ENCODE data around the gene ST6GALNAC2.
A peak's percentile ranks its signal among the peaks of the same experiment; 100 is the strongest.

ST6GALNAC2 gene

DNA sequence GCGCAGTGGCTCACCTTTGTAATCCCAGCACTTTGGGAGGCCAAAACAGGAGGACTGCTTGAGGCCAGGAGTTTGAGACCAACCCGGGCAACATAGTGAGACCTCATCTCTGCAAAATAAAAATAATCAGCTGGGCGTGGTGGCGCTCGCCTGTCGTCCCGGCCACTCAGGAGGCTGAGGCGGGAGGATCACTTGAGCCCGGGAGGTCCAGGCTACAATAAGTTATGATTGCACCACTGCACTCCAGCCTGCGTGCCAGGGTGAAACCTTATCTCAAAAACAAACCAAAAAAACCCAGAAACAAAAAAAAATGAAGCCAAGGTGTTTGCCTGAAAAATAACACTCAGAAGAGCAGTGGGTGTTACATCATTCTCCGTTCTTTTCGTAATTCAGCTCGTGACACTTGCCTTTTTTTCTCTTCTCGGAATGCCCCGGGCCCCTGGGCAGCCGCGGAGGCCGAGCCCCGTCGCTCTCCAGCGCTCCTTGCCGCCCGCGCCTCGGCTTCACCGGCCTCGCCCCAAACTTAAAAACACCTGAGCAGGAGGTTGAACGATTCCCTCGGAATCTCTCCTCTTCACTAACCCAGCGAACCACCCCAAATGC is 28.8 kb downstream of the ST6GALNAC2 start:
- no peak for TF ChIP-seq CTCF (IDR thresholded peaks at IDR 0.05; ENCODE audit: low read depth, low read length)

GRCh38 chr17:76554131-76554530 is 31.5 kb downstream of the ST6GALNAC2 start:
- H3K4me3 ChIP-seq (ENCODE audit: low read depth, low read length) = no peak overlapping the region
- TF ChIP-seq CTCF (IDR thresholded peaks at IDR 0.05; ENCODE audit: low read depth, low read length) = no peak

More for the DNA sequence above, 28.8 kb downstream of the ST6GALNAC2 start:
- peak overlapping the region; percentile 94 for H3K4me3 ChIP-seq (ENCODE audit: low read depth, low read length)

DNA sequence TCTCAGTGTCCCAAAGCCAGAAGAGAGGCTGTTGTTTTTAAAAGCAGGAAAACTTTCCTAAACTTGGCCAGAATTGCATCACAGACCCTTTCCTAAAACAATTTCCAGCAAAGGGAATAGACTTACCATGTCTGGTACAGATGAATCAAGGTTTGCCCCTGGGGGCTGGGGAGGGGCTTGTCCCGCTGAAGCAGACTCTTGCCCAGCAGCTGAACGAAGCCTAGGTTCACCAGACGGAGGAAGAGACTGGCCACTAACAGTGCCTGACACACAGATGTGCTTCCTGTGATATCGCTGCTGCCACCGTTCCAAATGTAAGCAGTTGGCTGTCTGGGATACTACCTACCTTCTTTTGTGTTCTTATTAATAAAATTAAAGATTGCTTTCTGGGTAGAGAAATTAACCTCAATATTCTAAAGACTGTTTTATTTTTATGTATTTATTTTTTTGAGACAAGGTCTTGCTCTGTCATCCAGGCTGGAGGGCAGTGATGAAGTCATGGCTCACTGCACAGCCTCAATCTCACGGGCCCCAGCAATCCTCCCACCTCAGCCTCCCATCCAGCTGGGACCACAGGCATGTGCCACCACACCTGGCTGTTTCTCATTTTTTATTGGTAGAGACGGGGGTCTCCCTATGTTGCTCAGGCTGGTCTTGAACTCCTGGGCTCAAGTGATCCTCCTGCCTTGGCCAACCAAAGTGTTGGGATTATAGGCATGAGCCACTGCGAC is 32.3 kb downstream of the ST6GALNAC2 start:
- no peak for TF ChIP-seq CTCF (IDR thresholded peaks at IDR 0.05; ENCODE audit: low read depth, low read length)
- no peak overlapping the region for H3K4me3 ChIP-seq (ENCODE audit: low read depth, low read length)

- no peak overlapping the region for H3K4me3 ChIP-seq (ENCODE audit: low read depth, low read length)
- TF ChIP-seq CTCF (IDR thresholded peaks at IDR 0.05; ENCODE audit: low read depth, low read length) = no peak
Measured at GRCh38 chr17:76551685-76552084, 34.0 kb downstream of the ST6GALNAC2 start.

DNA sequence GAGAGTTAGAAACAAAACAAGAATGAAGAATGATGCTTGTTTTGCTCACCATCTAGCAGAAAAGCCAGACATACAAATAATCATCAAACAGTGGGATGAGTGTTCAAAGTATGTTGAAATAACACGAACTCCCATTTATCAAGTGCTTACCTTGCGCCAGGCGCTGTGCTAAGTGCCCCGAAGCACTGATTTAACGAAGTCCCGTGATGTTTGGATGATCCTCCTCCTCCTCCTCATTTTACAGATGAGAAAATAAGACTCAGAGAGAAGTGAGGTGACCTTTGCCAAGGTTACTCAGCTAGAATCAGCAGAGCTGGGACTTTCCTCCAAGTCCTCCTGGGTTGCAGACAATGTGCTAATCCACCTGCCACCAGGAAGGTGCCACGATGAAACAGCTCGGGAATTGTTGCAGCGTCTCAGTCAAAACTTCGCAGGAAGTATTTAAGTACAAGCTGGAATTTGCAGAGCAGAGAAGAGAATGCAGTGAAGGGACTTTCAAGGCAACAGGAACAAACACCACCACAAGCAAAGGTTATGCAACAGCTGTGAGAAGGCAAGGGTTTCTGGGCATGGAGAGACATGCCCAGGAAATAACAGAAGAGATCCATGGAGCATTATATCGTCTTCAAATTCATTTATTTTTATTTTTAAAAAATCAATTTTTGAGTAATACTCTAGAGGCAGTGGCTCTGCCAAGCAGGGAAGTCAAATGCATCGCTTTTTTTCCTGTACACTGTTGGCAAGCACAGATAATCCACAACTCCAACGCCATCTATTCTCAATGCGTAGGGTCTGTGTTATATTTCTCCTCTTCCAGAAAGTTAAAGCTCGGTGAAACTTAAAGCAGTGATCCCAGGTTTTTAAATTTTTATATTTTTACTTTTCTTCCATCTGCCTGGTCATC is 34.7 kb downstream of the ST6GALNAC2 start:
- TF ChIP-seq CTCF (IDR thresholded peaks at IDR 0.05; ENCODE audit: low read depth, low read length) = no peak
- H3K4me3 ChIP-seq (ENCODE audit: low read depth, low read length) = no peak overlapping the region

GRCh38 chr17:76549539-76549938 is 36.1 kb downstream of the ST6GALNAC2 start:
- no peak overlapping the region for H3K4me3 ChIP-seq (ENCODE audit: low read depth, low read length)
- no peak for TF ChIP-seq CTCF (IDR thresholded peaks at IDR 0.05; ENCODE audit: low read depth, low read length)

- no peak for TF ChIP-seq CTCF (IDR thresholded peaks at IDR 0.05; ENCODE audit: low read depth, low read length)
Measured at GRCh38 chr17:76549215-76549518, 36.5 kb downstream of the ST6GALNAC2 start.

More at GRCh38 chr17:76549215-76549518, 36.5 kb downstream of the ST6GALNAC2 start:
- no peak overlapping the region for H3K4me3 ChIP-seq (ENCODE audit: low read depth, low read length)
